COLO668 (cell line): ENCODE measurements around the gene NRXN3.

ENCODE experiments used
- DNase-seq: peaks from one replicate; lab custom pipeline; 2025; ENCODE audit not compliant: unreplicated experiment; lab: John Stamatoyannopoulos, UW

Gene NRXN3

DNA sequence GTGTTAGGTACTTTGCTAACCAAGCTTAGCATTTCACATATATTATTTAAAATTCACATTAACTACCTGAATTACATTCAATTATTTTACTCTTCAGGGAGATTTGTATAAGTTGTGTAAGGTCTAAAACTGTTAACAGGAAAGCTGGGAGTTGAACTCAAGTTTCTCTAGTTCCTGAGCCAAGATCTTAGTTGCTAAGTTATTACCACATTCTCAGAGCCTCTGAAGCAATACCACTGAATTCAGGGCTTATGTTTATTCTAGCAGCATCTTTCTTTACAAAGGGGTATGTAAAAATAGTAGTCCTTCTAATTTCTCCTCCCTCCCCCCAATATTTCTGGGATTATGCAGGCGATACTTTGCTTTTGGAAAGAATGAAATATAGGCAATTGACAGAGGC lies 1254.3 kb downstream of the NRXN3 start:
- DNase-seq, result no peak

GRCh38 chr14:79426103-79426755 lies 1256.1 kb downstream of the NRXN3 start:
- peak; percentile 48 for DNase-seq

- DNase-seq, result no peak
Observed at GRCh38 chr14:79432640-79433039, 1262.5 kb downstream of the NRXN3 start.

DNA sequence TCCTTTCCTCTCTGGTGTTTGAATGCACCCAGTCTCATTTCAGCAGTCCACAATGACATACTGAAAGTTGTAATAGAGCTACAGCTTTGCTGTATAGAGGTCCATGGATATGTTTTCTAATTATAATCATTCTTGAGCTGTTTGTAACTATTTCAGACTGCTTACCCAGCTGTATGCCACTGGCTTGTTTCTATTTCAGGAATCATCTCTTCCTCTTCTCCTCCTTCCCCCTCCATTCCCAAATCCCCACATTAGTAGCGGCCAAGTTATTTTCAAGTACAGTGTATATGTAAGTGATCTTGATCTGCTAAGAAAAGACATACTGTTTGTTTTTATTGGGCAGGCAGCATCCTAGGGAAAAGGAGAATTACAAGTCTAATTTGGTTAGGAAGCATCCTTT lies 1266.2 kb downstream of the NRXN3 start:
- DNase-seq, result no peak

DNA sequence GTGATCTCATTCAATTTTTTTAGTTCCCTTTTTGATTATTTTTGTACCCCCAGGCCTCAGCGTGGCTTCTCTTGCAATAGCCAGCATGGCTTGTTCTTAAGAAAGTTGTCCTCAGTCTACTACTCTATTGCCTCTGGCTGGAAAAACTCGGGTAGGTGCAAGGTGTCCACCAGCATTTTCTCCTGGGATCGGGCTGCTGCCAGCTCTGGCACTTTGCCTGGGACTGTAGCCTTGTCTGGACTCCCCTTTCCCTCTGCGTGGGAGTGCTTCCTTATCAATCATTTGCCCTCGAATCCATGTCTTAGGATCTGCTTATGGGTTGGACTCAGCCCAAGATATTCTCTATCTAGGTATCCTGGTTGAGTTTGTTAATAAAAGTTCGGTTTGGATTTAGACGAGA lies 1267.8 kb downstream of the NRXN3 start:
- no peak for DNase-seq

- no peak for DNase-seq
Observed at GRCh38 chr14:79438696-79439342, 1268.6 kb downstream of the NRXN3 start.

GRCh38 chr14:79442786-79443185 lies 1272.6 kb downstream of the NRXN3 start:
- DNase-seq, result no peak

DNA sequence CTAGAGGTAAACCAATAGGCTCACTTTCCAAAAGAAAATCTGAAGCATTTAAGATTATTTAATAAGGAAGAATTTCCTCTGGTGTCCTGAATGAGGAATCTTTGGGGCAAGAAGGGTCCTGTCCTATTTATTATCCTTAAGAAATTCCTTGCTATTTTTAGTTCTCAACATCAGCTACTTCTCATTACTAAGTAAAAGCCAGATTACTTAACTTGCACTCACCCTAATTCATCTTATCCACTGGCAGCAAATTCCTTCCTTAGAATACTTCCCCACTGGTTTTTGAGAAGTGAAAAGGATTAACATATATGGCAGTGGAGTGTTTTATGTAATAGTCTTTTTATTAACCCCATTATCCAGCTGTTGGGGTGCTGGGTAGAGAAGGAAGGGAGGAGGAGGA lies 1273.4 kb downstream of the NRXN3 start:
- DNase-seq, result no peak

DNA sequence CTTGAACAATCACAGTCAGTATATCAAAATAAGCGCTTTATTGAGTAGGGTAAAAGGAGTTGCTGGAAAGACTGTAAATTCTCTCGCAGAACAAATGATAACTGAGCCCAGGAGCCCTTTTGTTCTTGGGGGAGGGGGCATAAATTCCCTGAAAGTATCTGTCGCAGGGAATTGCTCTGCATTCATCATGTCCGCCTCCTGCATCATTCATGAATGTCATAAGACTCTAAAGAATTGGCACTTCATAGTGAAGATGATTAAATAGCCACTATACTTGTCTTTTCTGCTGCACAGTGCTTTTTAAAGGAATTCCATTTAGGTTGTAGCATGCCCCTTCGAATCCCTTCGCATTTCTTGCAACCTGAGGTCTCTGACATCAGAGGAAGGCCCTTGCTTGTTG lies 1278.8 kb downstream of the NRXN3 start:
- DNase-seq, result no peak

DNA sequence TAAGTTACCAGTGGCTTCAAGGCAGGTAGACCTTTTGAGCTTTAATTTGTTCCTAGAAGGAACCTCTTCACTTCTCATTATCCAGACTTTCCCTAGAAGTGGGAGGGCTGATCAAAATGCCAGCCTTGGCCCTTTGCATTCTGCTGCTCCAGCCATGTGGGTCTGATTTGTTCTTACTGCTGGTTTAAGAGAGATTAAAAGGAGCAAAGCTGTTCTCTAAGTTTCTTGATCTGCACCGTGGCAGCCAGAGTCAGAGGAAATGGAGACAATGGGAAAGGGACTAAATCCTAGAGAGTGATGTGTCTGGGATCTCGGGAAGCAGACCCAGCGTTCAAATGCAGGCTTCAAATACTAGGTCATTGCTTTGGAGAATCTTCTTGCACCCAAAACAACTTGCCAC lies 1281.4 kb downstream of the NRXN3 start:
- no peak for DNase-seq

DNA sequence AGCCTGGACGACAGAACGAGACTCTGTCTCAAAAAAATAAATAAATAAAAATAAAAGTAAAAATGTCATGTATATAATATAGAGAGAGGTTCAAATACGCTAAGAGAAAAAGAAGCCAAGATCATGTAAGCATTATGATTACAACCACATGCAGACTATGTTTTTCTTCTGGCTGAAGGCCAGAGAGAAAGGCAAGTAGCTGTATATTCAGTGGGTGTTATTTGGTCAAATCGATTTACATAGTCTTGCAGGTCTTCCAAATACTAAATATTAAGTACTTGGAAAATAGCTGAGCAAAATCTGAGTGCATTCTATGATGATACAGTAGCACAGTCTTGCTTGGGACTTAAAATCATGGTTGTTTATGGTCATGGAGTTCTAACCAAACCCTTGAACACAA lies 1283.1 kb downstream of the NRXN3 start:
- DNase-seq, result no peak

- no peak for DNase-seq
Observed at GRCh38 chr14:79464468-79464867, 1294.3 kb downstream of the NRXN3 start.

GRCh38 chr14:79465651-79466050 lies 1295.5 kb downstream of the NRXN3 start:
- no peak for DNase-seq

GRCh38 chr14:79466938-79467527 lies 1296.9 kb downstream of the NRXN3 start:
- DNase-seq, result no peak

GRCh38 chr14:79467835-79468234 lies 1297.7 kb downstream of the NRXN3 start:
- no peak for DNase-seq

DNA sequence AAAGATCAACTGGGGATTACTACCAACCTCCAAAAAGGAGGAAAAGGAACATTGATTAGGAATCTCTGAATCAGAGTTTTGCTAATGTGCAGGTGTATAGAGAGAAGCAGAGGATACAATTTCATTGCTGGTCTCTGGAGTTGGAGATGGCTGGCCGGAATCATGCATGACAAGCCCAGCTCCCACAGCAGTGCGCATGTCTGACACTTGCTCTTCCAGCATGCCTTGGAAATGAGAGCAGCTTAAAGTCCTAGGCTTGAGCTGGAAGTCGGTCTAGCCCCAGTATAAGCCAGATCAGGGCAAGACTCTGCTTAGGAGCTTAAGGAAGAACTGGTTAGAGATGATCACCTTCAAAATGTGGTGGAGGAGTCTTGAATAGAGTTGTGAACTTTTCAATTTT lies 1298.3 kb downstream of the NRXN3 start:
- DNase-seq, result no peak

DNA sequence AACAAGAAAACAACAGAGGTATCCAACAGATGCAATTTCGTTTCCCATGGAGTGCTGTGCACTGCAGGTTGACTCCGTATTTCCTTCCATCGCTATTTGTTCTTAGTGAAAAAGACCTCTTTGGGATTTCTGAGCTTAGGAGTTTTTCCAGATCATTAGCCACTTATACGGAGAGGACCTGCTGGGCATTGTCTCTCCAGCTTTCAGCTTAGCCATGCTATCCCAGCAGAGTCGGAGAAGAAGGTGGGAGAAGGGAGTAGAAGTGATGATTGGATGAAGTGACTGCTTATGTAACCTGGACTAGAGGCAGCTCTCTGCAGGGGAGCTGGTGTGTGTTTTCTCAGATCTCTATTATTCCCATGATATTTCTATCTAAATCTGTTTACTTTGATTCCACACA lies 1303.5 kb downstream of the NRXN3 start:
- no peak for DNase-seq

GRCh38 chr14:79475887-79476532 lies 1305.8 kb downstream of the NRXN3 start:
- DNase-seq, result no peak

- no peak for DNase-seq
Observed at GRCh38 chr14:79476552-79476951, 1306.4 kb downstream of the NRXN3 start.

DNA sequence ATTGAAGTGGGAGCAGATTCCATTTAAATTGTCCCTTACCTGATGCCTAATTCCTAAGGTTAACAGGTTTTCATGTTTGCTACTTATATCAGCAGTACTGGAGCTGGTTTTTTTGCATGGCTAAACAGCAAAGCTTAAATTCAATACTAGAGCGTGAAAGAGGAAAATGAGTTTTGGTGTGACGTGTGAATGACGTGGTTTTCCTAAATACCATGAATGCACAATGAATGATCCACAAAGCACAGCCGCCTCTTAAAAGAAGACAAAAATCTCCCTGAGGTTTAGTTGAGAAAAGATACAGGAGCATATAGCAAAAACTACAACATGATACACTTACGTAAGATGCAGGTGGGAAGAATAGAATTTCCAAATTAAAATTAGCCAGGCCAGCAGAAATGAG lies 1310.0 kb downstream of the NRXN3 start:
- DNase-seq, result no peak

DNA sequence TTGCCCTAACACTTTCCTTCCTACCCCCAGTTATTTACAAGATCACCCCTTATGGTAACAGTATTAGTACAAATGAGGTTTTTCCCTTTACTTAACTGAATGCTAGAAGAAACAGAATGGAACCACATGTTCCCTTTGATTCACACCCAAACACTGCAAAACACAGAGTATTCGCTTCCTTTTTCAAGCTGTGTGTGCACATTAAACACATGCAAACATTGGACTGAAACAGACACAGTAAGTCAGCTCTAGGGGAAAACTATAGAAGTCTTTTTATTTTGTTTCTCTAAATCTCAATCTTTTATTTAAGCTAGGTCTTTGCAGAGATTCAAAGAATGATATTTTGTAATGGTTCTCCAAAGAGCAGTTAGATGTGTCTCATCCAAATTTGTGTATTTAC lies 1312.7 kb downstream of the NRXN3 start:
- DNase-seq, result no peak
